TTC549 (cell line): ENCODE measurements around the gene FCRL6.

Experiments
- FAIRE-seq: peaks from 2 replicates; lab custom pipeline; 2012; peaks lifted over from hg19 to GRCh38; lab: Jason Lieb, UNC

Gene FCRL6

GRCh38 chr1:159800177-159800930, 1.8 kb upstream of the FCRL6 start:
- FAIRE-seq, result no peak

DNA sequence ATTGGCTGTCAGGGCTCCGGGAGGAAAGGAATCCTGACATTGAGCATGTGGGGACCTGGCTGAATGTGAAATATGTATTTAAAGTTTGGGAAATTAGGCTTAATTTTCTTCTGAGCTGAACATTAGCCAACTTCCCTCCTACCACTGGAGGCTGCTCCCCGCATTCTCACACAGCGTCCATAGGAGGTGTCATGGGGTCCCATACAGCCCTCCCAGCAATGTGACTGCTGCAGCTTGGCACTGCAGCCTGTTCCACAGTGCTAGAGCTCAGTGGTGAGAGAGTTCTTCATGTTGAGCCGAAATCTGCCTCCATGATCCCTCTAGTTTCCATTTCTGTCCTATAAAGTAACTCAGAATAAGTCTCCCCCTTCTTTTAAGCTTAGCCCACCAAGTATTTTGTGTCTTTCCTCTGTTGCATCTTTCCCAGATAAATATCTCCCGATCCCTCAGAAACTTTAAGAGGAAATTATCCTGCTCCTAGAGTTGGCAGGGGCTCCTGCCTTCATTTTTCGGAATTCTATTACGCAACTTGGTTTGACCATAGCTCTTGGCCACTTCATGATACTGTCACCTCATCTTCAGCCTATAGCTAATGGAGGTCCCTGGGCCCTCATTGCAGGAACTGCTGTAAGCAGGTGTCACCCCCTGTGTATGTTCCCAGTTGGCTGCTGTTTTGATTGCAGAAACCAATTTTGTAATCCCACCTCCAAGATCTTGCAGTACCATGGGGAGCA, 2.0 kb downstream of the FCRL6 start:
- FAIRE-seq, result no peak

GRCh38 chr1:159804924-159805323, 2.8 kb downstream of the FCRL6 start:
- no peak for FAIRE-seq

GRCh38 chr1:159815926-159816325, 13.8 kb downstream of the FCRL6 start:
- no peak for FAIRE-seq

DNA sequence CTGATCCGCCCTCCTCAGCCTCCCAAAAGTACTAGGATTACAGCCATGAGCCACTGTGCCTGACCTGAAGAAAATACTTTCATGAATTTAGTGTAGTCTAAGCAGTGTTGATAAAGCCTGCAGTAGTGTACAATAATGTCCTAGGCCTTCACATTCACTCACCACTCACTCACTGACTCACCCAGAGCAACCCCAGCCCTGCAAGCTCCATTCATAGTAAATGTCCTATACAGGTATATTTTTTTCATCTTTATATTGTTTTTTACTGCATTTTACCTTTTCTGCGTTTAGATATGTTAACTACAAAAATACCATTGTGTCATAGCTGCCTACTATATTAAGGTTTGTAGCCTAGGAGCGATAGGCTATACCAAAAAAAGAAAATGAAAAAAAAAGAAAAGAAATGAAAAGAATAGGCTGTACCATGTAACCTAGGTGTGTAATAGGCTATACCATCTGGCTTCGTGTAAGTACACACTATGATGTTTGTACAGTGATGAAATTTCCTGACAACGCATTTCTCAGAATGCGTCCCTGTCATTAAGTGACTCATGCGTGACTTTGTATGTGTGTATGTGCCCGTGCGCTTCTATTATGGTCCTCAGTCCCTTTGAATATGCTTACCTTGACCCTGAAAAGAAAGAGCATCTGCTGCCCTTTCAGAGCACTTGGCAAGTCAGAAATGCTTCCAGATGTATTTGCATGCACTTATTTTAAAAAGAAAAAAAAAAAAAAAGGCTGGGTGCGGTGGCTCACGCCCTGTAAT, 15.3 kb downstream of the FCRL6 start:
- FAIRE-seq, result no peak

- FAIRE-seq, result no peak
Observed at GRCh38 chr1:159821171-159821867, 19.2 kb downstream of the FCRL6 start.

- no peak for FAIRE-seq
Observed at GRCh38 chr1:159823406-159823805, 21.2 kb downstream of the FCRL6 start.

GRCh38 chr1:159825564-159825963, 23.4 kb downstream of the FCRL6 start:
- no peak for FAIRE-seq

- no peak for FAIRE-seq
Observed at GRCh38 chr1:159826441-159827101, 24.4 kb downstream of the FCRL6 start, which contains the start of gene SLAMF8. SLAMF8 (plus strand) TSS chr1:159826873; CDS start chr1:159826899, 26 bp downstream.

DNA sequence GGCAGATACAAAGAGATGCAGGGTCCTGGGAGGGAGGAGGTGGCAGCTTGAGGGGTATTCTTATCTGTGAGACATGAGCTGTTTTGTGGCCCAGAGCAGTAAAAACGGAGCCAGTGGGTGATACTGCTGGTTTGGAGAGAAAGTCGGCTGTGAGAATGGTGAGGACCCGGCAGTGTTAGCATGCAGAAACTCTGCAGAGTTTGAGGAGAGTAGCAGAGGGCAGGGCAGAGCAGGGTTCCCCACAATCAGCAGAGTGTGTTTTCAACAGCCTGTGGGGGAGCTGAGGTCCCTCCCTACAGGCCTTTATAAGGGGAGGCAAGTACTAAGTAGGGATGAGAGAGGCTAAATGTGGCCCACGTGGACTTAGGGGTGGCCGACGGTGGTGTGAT, 24.9 kb downstream of the FCRL6 start:
- FAIRE-seq, result no peak

DNA sequence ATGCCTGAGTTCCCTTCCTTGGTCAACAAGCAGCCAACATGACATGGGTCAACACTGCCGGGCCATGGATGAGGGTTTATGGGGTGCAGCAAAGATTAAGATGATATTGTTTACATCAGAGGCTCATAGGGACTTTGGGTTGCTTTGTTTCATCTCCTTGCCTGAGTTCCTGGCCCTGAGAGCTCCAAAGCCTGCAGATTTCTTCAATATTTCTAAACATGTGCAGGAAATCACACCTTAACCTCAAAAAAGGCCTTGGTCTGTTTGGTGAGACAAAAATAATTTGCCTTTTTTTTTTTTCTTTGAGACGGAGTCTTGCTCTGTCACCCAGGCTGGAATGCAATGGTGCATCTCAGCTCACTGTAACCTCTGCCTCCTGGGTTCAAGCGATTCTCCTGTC, 25.4 kb downstream of the FCRL6 start:
- FAIRE-seq, result no peak

GRCh38 chr1:159828176-159828575, 26.0 kb downstream of the FCRL6 start:
- FAIRE-seq, result no peak

- FAIRE-seq, result no peak
Observed at GRCh38 chr1:159828581-159829272, 26.6 kb downstream of the FCRL6 start.

DNA sequence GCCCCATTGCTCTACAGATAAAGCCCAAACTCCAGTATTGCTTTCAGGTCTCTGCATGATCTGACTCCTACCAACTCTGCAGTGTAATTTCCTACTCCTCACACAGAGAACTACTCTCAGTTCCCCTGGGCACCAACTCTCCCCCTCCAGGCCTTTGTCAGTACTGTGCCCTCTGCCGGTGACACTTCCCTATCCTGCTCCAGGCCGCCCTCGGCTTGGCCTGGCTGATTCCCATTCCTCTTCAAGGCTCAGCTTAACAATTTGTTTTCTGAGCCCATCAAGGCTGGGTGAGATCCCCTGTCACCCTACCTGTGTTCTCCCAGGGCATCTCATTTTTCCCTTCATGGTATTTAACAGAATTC, 27.1 kb downstream of the FCRL6 start:
- FAIRE-seq, result no peak

DNA sequence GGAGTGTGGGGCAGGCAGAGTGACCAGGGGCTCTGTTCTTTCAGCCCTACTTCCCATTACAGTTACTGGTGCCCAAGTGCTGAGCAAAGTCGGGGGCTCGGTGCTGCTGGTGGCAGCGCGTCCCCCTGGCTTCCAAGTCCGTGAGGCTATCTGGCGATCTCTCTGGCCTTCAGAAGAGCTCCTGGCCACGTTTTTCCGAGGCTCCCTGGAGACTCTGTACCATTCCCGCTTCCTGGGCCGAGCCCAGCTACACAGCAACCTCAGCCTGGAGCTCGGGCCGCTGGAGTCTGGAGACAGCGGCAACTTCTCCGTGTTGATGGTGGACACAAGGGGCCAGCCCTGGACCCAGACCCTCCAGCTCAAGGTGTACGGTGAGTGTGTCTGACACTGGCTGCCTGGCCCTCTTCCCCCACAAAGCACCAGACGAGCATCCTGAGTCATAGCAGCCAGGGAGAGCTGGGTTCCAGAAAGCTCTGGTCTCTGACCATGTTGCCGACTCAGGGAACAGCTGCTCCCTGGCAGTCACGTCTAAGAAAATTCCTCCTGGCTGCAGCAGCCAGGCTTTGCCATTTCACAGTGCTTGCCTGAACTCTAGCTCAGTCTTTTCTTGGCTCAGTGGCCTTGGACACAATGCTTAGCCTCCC, 27.8 kb downstream of the FCRL6 start:
- no peak for FAIRE-seq

GRCh38 chr1:159830722-159831121, 28.6 kb downstream of the FCRL6 start:
- no peak for FAIRE-seq

GRCh38 chr1:159831412-159832141, 29.4 kb downstream of the FCRL6 start:
- FAIRE-seq, result no peak

- no peak for FAIRE-seq
Observed at GRCh38 chr1:159832309-159832708, 30.1 kb downstream of the FCRL6 start.

DNA sequence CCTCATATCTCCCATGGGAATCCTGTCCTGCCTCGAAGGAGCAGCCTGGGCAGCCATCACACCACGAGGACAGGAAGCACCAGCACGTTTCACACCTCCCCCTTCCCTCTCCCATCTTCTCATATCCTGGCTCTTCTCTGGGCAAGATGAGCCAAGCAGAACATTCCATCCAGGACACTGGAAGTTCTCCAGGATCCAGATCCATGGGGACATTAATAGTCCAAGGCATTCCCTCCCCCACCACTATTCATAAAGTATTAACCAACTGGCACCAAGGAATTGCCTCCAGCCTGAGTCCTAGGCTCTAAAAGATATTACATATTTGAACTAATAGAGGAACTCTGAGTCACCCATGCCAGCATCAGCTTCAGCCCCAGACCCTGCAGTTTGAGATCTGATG, 33.2 kb downstream of the FCRL6 start:
- no peak for FAIRE-seq
